GM23338 (cell line): ENCODE data around the gene CNNM3. TPM values are rescaled to one million over a fixed set of nuclear protein-coding genes. Genes with fewer than 3 reads are reported as not detected.

ENCODE experiments used
- ATAC-seq: fragments of 200-7000 bp; cut with Tn5 transposase; 3 replicates; pipeline ENCODE4 v1.9.1; 2020
- DNase-seq: peaks from one replicate; pipeline ENCODE4 v3.0.0-alpha.2; 2015; ENCODE audit warnings: low spot score
- H2AFZ ChIP-seq: fragments of 200-600 bp; sonication (generic); 2 replicates; pipeline ENCODE4 v1.8.0; 2016; ENCODE audit warnings: antibody characterized with exemption, mild to moderate bottlenecking, moderate library complexity
- H3F3A ChIP-seq: fragments of 200-600 bp; sonication (generic); replicated peaks from 2 replicates; pipeline ENCODE4 v1.8.0; 2017; ENCODE audit warnings: antibody characterized with exemption, mixed run types, low read depth
- H3K27ac ChIP-seq: fragments of 200-600 bp; sonication (generic); 2 replicates; pipeline ENCODE4 v1.6.1; 2016; ENCODE audit warnings: low read depth
- H3K27me3 ChIP-seq: fragments of 200-600 bp; sonication (generic); 2 replicates; pipeline ENCODE4 v1.8.0; 2016; ENCODE audit warnings: mild to moderate bottlenecking, mixed run types, moderate library complexity; ENCODE audit not compliant: insufficient read depth
- H3K36me3 ChIP-seq: fragments of 200-600 bp; sonication (generic); 2 replicates; pipeline ENCODE4 v1.8.0; 2016; ENCODE audit warnings: mild to moderate bottlenecking; ENCODE audit not compliant: insufficient read depth
- H3K4me1 ChIP-seq: fragments of 200-600 bp; sonication (generic); 2 replicates; pipeline ENCODE4 v1.8.0; 2016; ENCODE audit warnings: mild to moderate bottlenecking, moderate library complexity; ENCODE audit not compliant: insufficient read depth
- H3K4me2 ChIP-seq: fragments of 200-600 bp; sonication (generic); 2 replicates; pipeline ENCODE4 v1.7.1; 2017; ENCODE audit warnings: mixed run types
- H3K4me3 ChIP-seq: fragments of 200-600 bp; sonication (generic); 2 replicates; pipeline ENCODE4 v1.6.1; 2016; ENCODE audit warnings: mixed run types
- H3K79me2 ChIP-seq: fragments of 200-600 bp; sonication (generic); replicated peaks from 2 replicates; pipeline ENCODE4 v1.8.0; 2017; ENCODE audit warnings: mild to moderate bottlenecking; ENCODE audit not compliant: insufficient read depth
- H3K9me2 ChIP-seq: fragments of 200-600 bp; sonication (generic); 2 replicates; pipeline ENCODE4 v1.8.0; 2017; ENCODE audit not compliant: insufficient read depth
- H4K20me1 ChIP-seq: fragments of 200-600 bp; sonication (generic); replicated peaks from 2 replicates; pipeline ENCODE4 v1.8.0; 2017; ENCODE audit warnings: mild to moderate bottlenecking; ENCODE audit not compliant: insufficient read depth
- H3K27ac Mint-ChIP-seq: 2 replicates; pipeline ENCODE4 v1.8.0; 2020; ENCODE audit warnings: inconsistent platforms, mild to moderate bottlenecking, moderate library complexity, mixed read lengths
- H3K27me3 Mint-ChIP-seq: 3 replicates; pipeline ENCODE4 v1.8.0; 2022; ENCODE audit warnings: low read depth, mild to moderate bottlenecking, moderate library complexity, mixed read lengths, inconsistent platforms; ENCODE audit not compliant: insufficient read depth, poor library complexity
- H3K36me3 Mint-ChIP-seq: 3 replicates; pipeline ENCODE4 v1.8.0; 2021; ENCODE audit warnings: low read depth, mild to moderate bottlenecking, inconsistent platforms, moderate library complexity, mixed read lengths
- H3K4me1 Mint-ChIP-seq: 3 replicates; pipeline ENCODE4 v1.8.0; 2020; ENCODE audit warnings: mild to moderate bottlenecking, inconsistent platforms, mixed read lengths
- H3K4me3 Mint-ChIP-seq: 3 replicates; pipeline ENCODE4 v1.8.0; 2021; ENCODE audit warnings: moderate library complexity, mild to moderate bottlenecking, inconsistent platforms, mixed read lengths
- H3K9me3 Mint-ChIP-seq: 3 replicates; pipeline ENCODE4 v1.8.0; 2020; ENCODE audit warnings: moderate library complexity, mild to moderate bottlenecking, inconsistent platforms, mixed read lengths
- CREB1 ChIP-seq: fragments of 250-450 bp; sonication (Bioruptor Pico); IDR thresholded peaks from 2 replicates; pipeline ENCODE4 v1.5.0; 2020; ENCODE audit warnings: low read depth, mild to moderate bottlenecking, moderate library complexity
- EZH2 ChIP-seq: fragments of 200-600 bp; sonication (generic); IDR thresholded peaks from one replicate; pipeline ENCODE4 v1.8.0; 2017; ENCODE audit warnings: antibody characterized with exemption, mild to moderate bottlenecking, low read depth; ENCODE audit not compliant: unreplicated experiment
- JUNB ChIP-seq: IDR thresholded peaks from one replicate; pipeline ENCODE4 v1.6.1; 2016; ENCODE audit warnings: antibody characterized with exemption; ENCODE audit not compliant: unreplicated experiment
- NANOG ChIP-seq: IDR thresholded peaks from 2 replicates; pipeline ENCODE4 v1.6.1; 2016; ENCODE audit warnings: antibody characterized with exemption, borderline replicate concordance
- ZNF114 ChIP-seq: fragments of 250-450 bp; sonication (Bioruptor Pico); IDR thresholded peaks from 2 replicates; pipeline ENCODE4 v1.5.0; 2020; ENCODE audit warnings: mild to moderate bottlenecking, moderate library complexity
- ZNF331 ChIP-seq: fragments of 250-450 bp; sonication (Bioruptor Pico); IDR thresholded peaks from 2 replicates; pipeline ENCODE4 v1.5.0; 2020; ENCODE audit warnings: low read depth, mild to moderate bottlenecking, moderate library complexity
- polyA plus RNA-seq: library from polyadenylated mRNA; unstranded; fragments of >200 nt; fragmentation: Nextera tagmentation; extraction: Ambion mirVana; gene quantifications from 2 replicates; pipeline ENCODE4 v1.2.1, GENCODE V29; 2016
- total RNA-seq: library from RNA; depleted of rRNA; stranded (reverse); fragments of >200 nt; shearing (Covaris generic); gene quantifications from 2 replicates; pipeline ENCODE4 v1.2.3, GENCODE V29; 2014
- TF ChIP-seq, protein P1 (sequence below): IDR thresholded peaks from 2 replicates; pipeline ENCODE4 v1.6.1; 2016; ENCODE audit warnings: antibody characterized with exemption
- TF ChIP-seq, protein P2 (sequence below), 2 experiments: fragments of 200-600 bp in 1 of 2; sonication (generic) in 1 of 2; conservative IDR thresholded peaks; 2 replicates each; pipeline versions ENCODE4 v1.5.1 to v1.6.1; 2016 to 2017; ENCODE audit warnings: antibody characterized with exemption in 2 of 2, low read depth in 2 of 2, mild to moderate bottlenecking in 2 of 2, moderate library complexity in 1 of 2
- TF ChIP-seq, protein P3 (sequence below): fragments of 250-450 bp; sonication (Bioruptor Pico); IDR thresholded peaks from 2 replicates; pipeline ENCODE4 v1.5.0; 2020; ENCODE audit warnings: mild to moderate bottlenecking, moderate library complexity

The CNNM3 gene
- total and polyA plus RNA-seq, 2 experiments from 2014 or later, result 5.3 to 25.7 TPM

DNA sequence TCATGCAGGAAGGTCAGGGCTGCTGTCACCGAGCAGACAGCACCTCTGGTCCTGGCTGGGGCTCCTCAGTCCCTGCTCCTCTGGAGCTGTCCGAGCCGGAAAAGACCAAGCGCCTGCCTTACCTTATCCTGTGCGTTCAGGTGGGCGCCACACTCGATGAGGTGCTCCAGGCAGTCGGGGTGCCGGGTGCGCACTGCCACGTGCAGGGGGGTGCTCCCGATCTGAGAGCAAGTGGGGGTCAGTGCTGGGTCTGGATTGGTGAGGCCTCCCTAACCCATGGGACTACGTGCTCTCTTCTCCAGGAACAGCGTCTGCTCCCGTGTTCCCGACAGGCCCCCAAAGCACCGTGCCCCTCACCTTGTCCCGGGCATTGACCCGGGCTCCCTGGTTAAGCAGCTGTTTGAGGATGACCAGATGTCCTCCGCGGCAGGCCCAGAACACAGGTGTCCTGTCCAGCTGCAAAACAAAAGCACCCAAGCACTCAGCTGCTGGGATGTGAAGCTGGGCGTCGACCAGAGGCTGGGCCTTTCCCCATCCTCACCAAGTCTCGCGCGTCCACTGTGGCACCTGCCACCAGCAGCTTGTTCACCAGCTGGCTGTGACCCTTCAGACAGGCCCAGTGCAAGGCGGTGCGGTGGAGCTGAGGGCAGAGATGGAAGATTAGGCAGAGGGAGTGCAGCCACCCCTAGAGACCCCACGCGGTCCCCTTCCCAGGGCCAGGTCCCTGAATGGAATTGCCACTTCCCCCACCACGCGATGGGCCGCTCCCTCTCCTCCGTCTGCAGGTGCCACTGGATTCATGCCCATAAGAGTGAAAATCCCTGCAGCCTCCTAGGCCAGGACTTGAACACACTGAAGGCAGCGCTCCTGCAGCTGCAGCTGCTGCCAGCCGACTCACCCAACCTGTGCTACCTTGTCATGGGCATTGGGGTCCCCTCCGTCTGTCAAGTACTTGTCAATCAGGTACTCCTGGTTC, 24.1 kb downstream of the CNNM3 start:
- peaks cover 3% of the 10 kb centered on the region; the same call in 2 of the 3 replicates for H3K4me1 Mint-ChIP-seq
- H3K36me3 Mint-ChIP-seq, result peaks cover 14% of the 10 kb centered on the region
- Histone ChIP-seq H3K4me1 (0 out of 2 replicates have a peak, but pooled peaks cover 6% of the 10 kb centered on the region), H3K27me3 (no peaks in the 10 kb centered on the region), H3K4me2 (no peak overlapping the region), H3K4me3 (no peak overlapping the region), H2AFZ (no peak overlapping the region), H3K27ac (no peak overlapping the region), H3K36me3 (peaks cover 5% of the 10 kb centered on the region; the same call in 1 of the 2 replicates), H3K79me2 (no peaks in the 10 kb centered on the region), H3F3A (no peaks in the 10 kb centered on the region), H3K9me2 (no peaks in the 10 kb centered on the region), H4K20me1 (no peaks in the 10 kb centered on the region)
- H3K4me3 Mint-ChIP-seq, result no peak overlapping the region
- TF ChIP-seq ZNF114 (CRISPR knock-in tag) (no peak), EZH2 (no peak), ZNF331 (CRISPR knock-in tag) (no peak), NANOG (no peak)
- TF ChIP-seq, protein P1, sequence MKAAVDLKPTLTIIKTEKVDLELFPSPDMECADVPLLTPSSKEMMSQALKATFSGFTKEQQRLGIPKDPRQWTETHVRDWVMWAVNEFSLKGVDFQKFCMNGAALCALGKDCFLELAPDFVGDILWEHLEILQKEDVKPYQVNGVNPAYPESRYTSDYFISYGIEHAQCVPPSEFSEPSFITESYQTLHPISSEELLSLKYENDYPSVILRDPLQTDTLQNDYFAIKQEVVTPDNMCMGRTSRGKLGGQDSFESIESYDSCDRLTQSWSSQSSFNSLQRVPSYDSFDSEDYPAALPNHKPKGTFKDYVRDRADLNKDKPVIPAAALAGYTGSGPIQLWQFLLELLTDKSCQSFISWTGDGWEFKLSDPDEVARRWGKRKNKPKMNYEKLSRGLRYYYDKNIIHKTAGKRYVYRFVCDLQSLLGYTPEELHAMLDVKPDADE, result no peak
- ATAC-seq (no peak), DNase-seq (no peak)
- no peaks in the 10 kb centered on the region; the same call in 2 of the 3 replicates for H3K9me3 Mint-ChIP-seq
- H3K27ac Mint-ChIP-seq, result peak overlapping the region; percentile 58; the same call in 1 of the 2 replicates
- H3K27me3 Mint-ChIP-seq, result peaks cover 15% of the 10 kb centered on the region

DNA sequence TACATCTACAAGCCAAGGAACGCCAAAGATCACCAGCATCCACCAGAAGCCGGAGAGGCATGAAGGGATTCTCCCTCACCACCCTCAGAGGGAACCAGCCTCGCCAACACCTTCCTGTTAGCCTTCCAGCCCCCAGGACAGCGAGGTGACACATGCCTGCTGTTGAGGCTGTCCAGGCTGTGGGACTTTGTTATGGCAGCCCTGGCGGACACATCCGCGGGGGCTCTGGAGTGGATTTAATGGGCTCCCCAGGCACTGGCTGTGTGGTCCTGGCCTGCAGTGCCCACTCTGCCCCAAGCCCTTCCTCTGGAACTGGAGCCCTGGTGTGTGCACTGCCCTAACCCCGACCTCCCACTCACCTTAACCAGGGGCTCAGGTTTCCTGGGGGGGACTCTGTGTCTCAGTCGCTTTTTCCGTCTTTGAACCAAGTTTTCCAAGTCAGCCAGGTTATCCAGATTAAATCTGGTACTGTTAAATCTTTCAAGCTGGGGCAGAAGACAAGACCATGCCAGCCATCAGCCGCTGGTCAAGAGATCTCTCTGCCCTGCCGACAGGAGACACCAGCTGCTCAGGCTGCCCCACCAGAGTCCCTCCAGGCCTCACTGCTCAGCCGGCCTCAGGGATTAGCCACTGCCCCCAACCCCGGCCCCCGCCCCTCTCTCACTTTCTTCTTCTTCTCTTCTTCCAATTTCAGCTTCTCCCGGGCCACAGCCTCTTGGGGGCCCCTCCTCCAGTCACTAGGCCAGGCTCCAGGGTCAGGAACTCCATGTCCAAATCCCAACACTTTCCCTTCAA, 25.8 kb downstream of the CNNM3 start:
- H3K36me3 Mint-ChIP-seq, result peaks cover 9% of the 10 kb centered on the region
- H3K27ac ChIP-seq, result no peak overlapping the region

More for the DNA sequence above, 25.8 kb downstream of the CNNM3 start:
- Mint-ChIP-seq H3K27ac (no peak overlapping the region), H3K4me1 (peaks cover 3% of the 10 kb centered on the region; the same call in 2 of the 3 replicates), H3K4me3 (no peak overlapping the region), H3K27me3 (peaks cover 15% of the 10 kb centered on the region), H3K9me3 (no peaks in the 10 kb centered on the region; the same call in 2 of the 3 replicates)
- Histone ChIP-seq H3K4me2 (no peak overlapping the region), H3K9me2 (no peaks in the 10 kb centered on the region), H3F3A (no peaks in the 10 kb centered on the region), H3K4me1 (0 out of 2 replicates have a peak, but pooled peaks cover 6% of the 10 kb centered on the region), H3K27me3 (no peaks in the 10 kb centered on the region), H2AFZ (no peak overlapping the region), H3K79me2 (no peaks in the 10 kb centered on the region), H4K20me1 (no peaks in the 10 kb centered on the region), H3K4me3 (no peak overlapping the region), H3K36me3 (peaks cover 4% of the 10 kb centered on the region; the same call in 1 of the 2 replicates)
- TF ChIP-seq, protein P2, sequence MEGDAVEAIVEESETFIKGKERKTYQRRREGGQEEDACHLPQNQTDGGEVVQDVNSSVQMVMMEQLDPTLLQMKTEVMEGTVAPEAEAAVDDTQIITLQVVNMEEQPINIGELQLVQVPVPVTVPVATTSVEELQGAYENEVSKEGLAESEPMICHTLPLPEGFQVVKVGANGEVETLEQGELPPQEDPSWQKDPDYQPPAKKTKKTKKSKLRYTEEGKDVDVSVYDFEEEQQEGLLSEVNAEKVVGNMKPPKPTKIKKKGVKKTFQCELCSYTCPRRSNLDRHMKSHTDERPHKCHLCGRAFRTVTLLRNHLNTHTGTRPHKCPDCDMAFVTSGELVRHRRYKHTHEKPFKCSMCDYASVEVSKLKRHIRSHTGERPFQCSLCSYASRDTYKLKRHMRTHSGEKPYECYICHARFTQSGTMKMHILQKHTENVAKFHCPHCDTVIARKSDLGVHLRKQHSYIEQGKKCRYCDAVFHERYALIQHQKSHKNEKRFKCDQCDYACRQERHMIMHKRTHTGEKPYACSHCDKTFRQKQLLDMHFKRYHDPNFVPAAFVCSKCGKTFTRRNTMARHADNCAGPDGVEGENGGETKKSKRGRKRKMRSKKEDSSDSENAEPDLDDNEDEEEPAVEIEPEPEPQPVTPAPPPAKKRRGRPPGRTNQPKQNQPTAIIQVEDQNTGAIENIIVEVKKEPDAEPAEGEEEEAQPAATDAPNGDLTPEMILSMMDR (conservative IDR thresholded peaks at IDR 0.05; ENCODE audit: low read depth in 2 of 2), result no peak
- TF ChIP-seq NANOG, result no peak
- TF ChIP-seq CREB1 (CRISPR knock-in tag), result no peak
- no peak for TF ChIP-seq JUNB
- TF ChIP-seq, protein P3, sequence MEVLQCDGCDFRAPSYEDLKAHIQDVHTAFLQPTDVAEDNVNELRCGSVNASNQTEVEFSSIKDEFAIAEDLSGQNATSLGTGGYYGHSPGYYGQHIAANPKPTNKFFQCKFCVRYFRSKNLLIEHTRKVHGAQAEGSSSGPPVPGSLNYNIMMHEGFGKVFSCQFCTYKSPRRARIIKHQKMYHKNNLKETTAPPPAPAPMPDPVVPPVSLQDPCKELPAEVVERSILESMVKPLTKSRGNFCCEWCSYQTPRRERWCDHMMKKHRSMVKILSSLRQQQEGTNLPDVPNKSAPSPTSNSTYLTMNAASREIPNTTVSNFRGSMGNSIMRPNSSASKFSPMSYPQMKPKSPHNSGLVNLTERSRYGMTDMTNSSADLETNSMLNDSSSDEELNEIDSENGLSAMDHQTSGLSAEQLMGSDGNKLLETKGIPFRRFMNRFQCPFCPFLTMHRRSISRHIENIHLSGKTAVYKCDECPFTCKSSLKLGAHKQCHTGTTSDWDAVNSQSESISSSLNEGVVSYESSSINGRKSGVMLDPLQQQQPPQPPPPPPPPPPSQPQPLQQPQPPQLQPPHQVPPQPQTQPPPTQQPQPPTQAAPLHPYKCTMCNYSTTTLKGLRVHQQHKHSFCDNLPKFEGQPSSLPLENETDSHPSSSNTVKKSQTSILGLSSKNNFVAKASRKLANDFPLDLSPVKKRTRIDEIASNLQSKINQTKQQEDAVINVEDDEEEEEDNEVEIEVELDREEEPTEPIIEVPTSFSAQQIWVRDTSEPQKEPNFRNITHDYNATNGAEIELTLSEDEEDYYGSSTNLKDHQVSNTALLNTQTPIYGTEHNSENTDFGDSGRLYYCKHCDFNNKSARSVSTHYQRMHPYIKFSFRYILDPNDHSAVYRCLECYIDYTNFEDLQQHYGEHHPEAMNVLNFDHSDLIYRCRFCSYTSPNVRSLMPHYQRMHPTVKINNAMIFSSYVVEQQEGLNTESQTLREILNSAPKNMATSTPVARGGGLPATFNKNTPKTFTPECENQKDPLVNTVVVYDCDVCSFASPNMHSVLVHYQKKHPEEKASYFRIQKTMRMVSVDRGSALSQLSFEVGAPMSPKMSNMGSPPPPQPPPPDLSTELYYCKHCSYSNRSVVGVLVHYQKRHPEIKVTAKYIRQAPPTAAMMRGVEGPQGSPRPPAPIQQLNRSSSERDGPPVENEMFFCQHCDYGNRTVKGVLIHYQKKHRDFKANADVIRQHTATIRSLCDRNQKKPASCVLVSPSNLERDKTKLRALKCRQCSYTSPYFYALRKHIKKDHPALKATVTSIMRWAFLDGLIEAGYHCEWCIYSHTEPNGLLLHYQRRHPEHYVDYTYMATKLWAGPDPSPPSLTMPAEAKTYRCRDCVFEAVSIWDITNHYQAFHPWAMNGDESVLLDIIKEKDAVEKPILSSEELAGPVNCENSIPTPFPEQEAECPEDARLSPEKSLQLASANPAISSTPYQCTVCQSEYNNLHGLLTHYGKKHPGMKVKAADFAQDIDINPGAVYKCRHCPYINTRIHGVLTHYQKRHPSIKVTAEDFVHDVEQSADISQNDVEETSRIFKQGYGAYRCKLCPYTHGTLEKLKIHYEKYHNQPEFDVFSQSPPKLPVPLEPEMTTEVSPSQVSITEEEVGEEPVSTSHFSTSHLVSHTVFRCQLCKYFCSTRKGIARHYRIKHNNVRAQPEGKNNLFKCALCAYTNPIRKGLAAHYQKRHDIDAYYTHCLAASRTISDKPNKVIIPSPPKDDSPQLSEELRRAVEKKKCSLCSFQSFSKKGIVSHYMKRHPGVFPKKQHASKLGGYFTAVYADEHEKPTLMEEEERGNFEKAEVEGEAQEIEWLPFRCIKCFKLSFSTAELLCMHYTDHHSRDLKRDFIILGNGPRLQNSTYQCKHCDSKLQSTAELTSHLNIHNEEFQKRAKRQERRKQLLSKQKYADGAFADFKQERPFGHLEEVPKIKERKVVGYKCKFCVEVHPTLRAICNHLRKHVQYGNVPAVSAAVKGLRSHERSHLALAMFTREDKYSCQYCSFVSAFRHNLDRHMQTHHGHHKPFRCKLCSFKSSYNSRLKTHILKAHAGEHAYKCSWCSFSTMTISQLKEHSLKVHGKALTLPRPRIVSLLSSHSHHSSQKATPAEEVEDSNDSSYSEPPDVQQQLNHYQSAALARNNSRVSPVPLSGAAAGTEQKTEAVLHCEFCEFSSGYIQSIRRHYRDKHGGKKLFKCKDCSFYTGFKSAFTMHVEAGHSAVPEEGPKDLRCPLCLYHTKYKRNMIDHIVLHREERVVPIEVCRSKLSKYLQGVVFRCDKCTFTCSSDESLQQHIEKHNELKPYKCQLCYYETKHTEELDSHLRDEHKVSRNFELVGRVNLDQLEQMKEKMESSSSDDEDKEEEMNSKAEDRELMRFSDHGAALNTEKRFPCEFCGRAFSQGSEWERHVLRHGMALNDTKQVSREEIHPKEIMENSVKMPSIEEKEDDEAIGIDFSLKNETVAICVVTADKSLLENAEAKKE (CRISPR knock-in tag), result no peak
- TF ChIP-seq ZNF114 (CRISPR knock-in tag), result no peak
- DNase-seq, result no peak
- no peak for ATAC-seq
